GM21360 (cell line): Measurements from ENCODE around the gene GNG14.
"Not testable (repeated sequence)": the region's sequence is repeated elsewhere in the genome, so short reads cannot be mapped to it uniquely, and the experiment has no call there.

ENCODE experiments used
- ATAC-seq: cut with Tn5 transposase; IDR thresholded peaks from one replicate; pipeline ENCODE4 v1.9.1; 2021; ENCODE audit warnings: mild to moderate bottlenecking, moderate library complexity; ENCODE audit not compliant: unreplicated experiment

Gene GNG14

GRCh38 chr19:12695096-12695495, 7.3 kb downstream of the GNG14 start:
- no peak for ATAC-seq

GRCh38 chr19:12695514-12695913, 7.7 kb downstream of the GNG14 start:
- ATAC-seq = no peak

GRCh38 chr19:12695997-12696365, 8.2 kb downstream of the GNG14 start:
- ATAC-seq = no peak

DNA sequence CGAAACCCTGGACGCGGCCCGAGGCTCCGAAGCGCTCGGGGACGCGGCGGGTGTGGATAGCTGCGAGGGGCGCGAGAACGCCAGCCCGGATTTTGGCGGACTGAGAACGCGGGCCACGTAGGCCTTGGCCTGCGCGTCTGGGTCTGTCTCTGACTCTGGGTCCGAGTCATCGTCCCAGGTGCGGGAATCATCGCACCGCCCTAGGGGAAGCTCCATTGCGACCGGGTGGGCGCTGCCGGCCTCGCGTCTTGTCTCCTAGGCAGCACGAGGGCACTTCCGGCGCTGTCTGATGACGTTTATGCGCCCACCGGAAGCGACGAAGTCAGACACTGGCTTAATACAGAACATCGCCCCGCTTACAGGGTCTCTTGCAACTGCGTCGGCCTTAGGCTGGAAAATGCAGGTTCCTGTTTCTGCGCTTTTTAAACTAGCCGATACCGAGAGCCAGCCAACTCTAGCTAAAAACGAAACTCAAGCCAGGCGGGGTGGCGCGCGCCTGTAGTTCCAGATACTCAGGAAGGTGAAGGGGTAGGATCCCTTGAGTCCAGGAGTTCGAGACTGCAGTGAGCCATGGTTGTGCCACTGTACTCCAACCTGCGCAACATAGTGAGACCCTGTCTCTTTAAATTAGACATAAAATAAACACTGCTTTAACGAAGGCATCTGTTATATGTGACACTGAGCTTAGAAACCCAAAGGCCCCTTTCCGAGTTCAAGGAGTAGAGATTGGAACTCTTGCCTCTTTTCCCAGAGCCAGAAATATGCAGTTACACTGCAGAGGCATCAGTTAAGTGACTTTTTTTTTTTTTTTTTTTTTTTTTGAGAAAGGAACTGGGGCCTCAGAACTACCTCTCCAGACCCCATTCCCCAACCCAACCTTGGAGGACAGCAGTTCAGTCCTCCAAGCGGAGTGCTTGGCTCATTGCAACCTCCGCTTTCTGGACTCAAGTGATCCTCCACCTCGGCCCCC, 8.9 kb downstream of the GNG14 start, which contains the start of gene FBXW9:
TSS of gene FBXW9 (minus strand) at position 266 of the 970 bp plus-strand sequence. CDS start at position 216, 50 bp downstream.
- ATAC-seq = peak; percentile 68

DNA sequence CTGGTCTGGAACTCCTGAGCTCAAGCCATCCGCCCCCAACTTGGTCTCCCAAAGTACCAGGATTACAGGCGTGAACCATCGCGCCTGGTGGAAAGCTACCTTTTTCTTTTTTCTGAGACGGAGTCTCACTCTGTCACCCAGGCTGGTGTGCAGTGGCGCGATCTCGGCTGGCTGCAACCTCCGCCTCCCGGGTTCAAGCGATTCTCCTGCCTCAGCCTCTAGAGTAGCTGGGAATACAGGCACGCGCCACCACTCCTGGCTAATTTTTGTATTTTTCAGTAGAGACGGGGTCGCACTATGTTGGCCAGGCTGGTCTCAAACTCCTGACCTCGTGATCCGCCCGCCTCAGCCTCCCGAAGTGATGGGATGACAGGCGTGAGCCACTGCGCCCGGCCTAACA, 9.6 kb downstream of the GNG14 start:
- not testable (repeated sequence) for ATAC-seq

- ATAC-seq = no peak
These were observed 10.3 kb downstream of the GNG14 start for GRCh38 chr19:12698138-12698537.

DNA sequence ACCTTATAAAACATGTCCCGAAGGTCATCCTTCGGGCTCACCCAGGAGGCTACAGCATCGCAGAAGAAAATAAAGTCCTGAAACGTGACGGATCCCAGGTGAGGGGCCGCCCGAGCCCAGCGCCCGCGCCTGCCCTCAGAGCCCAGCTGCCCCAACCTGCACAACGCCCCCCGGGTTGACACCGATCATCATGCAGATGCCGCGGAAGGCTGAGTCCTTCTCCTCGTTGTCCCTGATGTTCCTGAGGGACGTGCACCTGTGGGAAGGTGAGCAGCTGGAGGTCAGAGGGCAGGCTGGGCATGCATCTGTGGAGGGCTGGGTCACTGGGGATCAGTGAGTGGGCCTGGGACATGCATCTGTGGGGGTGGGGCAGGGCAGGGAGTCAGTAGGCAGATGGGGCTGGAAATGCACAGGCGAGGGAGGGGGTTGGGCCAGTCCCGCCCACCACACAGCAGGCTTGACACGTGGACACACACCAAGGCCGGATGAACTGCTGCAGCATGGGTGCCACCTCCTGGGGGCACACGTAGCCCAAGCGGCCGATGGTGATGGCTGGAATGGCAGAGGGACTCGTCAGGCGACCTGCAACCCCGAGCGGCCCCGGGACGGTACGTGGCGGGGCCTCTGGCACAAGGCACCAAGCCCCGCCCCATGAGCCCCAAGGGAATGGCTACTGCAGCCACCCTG, 13.9 kb downstream of the GNG14 start:
- no peak for ATAC-seq

- no peak for ATAC-seq
These were observed 15.2 kb downstream of the GNG14 start for GRCh38 chr19:12703046-12703445.

DNA sequence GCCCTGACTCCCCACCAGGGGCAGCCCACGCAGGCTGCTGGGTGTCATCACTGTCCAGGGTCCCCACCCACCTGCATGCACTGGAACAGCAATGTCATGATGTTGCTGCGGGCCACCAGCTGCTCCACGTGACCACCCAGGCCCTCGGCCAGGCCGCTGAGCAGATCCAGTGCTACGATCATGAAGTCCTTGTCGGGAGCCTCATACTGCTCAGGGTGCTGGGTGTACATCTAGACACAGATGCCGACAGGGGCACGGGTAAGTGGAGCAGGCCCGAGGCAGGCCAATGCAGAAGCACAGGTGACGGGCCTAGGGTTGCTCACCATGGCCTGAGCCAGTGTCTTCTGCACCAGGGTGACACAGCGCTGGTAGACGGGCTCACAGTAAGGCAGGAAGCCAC, 17.4 kb downstream of the GNG14 start:
- no peak for ATAC-seq

GRCh38 chr19:12705654-12706331, 18.0 kb downstream of the GNG14 start:
- ATAC-seq = no peak

DNA sequence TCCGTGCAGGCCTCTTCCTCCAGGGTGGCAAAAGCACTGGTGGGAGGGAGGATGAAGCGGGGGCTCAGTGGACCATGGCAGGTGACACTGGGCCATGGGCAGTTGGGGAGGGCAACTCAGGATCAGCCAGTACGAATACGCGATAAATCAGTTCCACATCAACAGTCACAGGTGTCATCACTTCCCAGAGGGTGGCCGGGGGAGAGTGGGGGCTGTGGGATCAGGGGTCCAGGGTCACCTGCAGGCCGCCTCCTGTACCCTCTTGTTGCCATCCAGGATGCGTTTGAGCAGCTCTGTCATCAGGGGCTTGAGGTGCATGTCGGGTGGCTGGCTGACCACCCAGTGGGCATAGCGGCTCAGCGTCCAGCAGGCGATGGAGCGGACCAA, 18.5 kb downstream of the GNG14 start:
- no peak for ATAC-seq

- no peak for ATAC-seq
These were observed 20.8 kb downstream of the GNG14 start for GRCh38 chr19:12708641-12709040.

GRCh38 chr19:12711187-12711586, 23.4 kb downstream of the GNG14 start:
- ATAC-seq = no peak

GRCh38 chr19:12712077-12712476, 24.3 kb downstream of the GNG14 start:
- not testable (repeated sequence) for ATAC-seq

- ATAC-seq = not testable (repeated sequence)
These were observed 25.5 kb downstream of the GNG14 start for GRCh38 chr19:12713304-12713703.

GRCh38 chr19:12715102-12715501, 27.3 kb downstream of the GNG14 start:
- ATAC-seq = no peak

GRCh38 chr19:12715929-12716328, 28.1 kb downstream of the GNG14 start:
- no peak for ATAC-seq

DNA sequence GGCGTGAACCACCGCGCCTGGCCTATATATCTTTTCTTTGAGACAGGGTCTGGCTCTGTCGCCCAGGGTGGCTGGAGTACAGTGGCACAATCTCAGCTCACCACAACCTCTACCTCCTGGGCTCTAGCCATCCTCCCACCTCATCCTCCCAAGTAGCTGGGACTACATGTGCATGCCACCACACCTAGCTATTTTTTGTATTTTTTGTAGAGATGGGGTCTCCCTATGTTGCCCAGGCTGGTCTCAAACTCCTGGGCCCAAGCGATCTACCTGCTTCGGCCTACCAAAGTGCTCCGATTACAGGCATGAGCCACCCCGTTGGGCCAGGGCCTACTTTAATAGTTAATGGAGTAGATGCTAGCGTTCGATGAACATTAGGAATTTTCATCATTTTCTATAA, 32.5 kb downstream of the GNG14 start:
- ATAC-seq = no peak

DNA sequence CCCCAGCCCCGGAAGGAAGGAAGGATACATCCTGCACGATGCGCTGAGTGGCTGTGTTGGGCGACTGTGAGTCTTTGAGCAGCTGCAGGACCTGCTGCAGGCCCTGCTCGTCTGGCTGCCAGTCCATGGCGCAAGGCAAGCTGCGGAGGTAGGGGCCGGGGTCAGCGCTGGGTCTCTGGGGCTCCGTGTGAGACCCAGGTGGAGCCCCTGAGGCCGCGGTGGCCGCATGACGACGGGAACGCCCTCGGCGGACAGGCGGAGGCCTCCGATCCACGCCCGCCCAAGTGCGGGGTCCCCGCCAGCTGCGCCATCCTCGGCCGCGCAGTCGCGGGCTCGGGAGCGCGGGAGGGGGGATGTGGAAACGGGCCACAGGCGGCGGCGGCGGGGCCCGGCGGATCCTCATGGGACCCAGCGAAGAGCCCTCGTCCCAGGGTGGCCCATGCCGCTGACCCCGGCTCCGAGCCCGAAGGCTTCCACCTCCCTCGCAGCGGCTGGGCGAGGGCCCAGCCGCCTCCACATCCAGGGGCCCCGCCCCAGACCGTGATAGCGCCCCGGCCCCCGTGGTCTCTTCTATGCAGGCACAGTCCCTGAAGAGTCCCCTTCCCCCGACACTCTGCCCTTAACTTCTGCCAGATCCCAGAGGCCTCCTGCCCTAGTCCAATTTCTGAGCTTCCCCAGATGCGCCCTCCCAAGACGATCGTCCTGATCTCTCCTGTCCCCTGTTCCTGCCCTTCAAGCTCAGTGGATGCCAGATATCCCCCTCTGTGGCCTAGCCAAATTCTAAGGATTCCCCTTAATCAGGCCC, 33.3 kb downstream of the GNG14 start:
- ATAC-seq = no peak
